ENCODE measurements around the gene P3H2. TPM values are rescaled to one million over a fixed set of nuclear protein-coding genes. Genes with fewer than 3 reads are reported as not detected.

Gene P3H2
- total and polyA plus RNA-seq, 2 of the 4 experiments (the other 2 are of a cell fraction), result 54.7 to 64.3 TPM

DNA sequence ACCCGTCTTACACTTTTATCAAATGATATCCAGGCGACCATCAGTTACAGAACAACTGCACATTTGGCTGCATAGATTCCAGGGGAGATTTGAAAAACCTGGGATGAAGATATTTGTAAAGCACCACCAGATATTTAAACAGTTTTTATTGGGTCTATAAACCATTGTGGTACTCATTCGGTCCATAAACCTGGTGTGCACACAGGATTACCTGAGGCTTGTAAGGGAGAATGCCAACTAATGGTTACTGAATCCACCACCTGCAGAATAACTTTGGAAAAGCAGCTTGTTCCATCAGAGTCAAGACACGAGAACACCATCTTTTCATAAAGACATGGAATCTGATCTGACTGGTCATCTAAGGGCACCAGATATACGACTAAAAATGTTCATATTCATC, 80.6 kb downstream of the P3H2 start:
- Histone ChIP-seq H3K9me3 (ENCODE audit: control insufficient read depth, insufficient read depth, low read length) (no peaks in the 10 kb centered on the region), H2AK5ac (ENCODE audit: low read depth, low read length) (no peak overlapping the region), H3K23ac (ENCODE audit: low read depth, low read length) (no peak overlapping the region), H2BK20ac (ENCODE audit: low read depth, low read length) (no peak overlapping the region), H3K27ac (ENCODE audit: insufficient read depth, low read length) (no peak overlapping the region), H2BK120ac (ENCODE audit: low read depth, low read length) (no peak overlapping the region), H3K4me2 (ENCODE audit: low read depth, low read length) (no peak overlapping the region), H3K9me1 (ENCODE audit: insufficient read depth, low read length) (peaks cover 3% of the 10 kb centered on the region; the same call in 1 of the 2 replicates), H4K8ac (ENCODE audit: low read depth in 2 of 2, low read length in 2 of 2) (no peak overlapping the region), H3K14ac (replicated peaks; ENCODE audit: low read depth, low read length) (no peak overlapping the region), H4K91ac (ENCODE audit: insufficient read depth, low read depth, low read length) (no peak overlapping the region), H2BK15ac (ENCODE audit: low read depth, low read length) (no peak overlapping the region), H3K4me3 (ENCODE audit: insufficient read depth, low read depth, low read length) (no peak overlapping the region), H3K79me1 (ENCODE audit: low read depth in 1 of 2, low read length in 2 of 2) (peaks cover 6 to 55% of the 10 kb centered on the region in 2 experiments; a peak in 2 of 4 replicates), H3K36me3 (ENCODE audit: control insufficient read depth, insufficient read depth, low read length) (no peaks in the 10 kb centered on the region), H3K56ac (ENCODE audit: extremely low read depth, insufficient read depth, low read length) (no peak overlapping the region), H4K5ac (ENCODE audit: low read depth, low read length) (no peak overlapping the region), H2AFZ (replicated peaks; ENCODE audit: low read length, poor library complexity) (no peak overlapping the region), H3K4me1 (ENCODE audit: control insufficient read depth, insufficient read depth, low read length) (peaks cover 8% of the 10 kb centered on the region), H2AK9ac (replicated peaks; ENCODE audit: low read depth, low read length, poor library complexity) (no peak overlapping the region), H4K20me1 (ENCODE audit: insufficient read depth, low read length) (peaks cover 3% of the 10 kb centered on the region; the same call in 1 of the 2 replicates), H2BK5ac (ENCODE audit: low read depth, low read length, poor library complexity, severe bottlenecking) (no peak overlapping the region), H3K4ac (ENCODE audit: low read depth, low read length) (no peak overlapping the region), H3K9ac (ENCODE audit: low read depth, low read length) (no peak overlapping the region), H3K18ac (ENCODE audit: low read depth, low read length) (no peak overlapping the region), H3K27me3 (ENCODE audit: control insufficient read depth, insufficient read depth, low read length) (no peaks in the 10 kb centered on the region)
- CTCF ChIA-PET, result no interaction called here
- intact Hi-C loops (cut with micrococcal nuclease) (no loop called here), dilution Hi-C loops (cut with HindIII; ENCODE audit: low sequenced_read_pairs, unreplicated experiment) (no loop called here), in situ Hi-C loops (cut with MboI; ENCODE audit: low sequenced_read_pairs) (no loop called here)
- POLR2A ChIA-PET (ENCODE audit: unreplicated experiment), result interaction anchor here (0.6 kb wide), 1 partner anchor 41 kb away, joined by 3 read pairs; no protein-coding TSS in a partner anchor
- no peak for ATAC-seq (ENCODE audit: low read depth)
- TF ChIP-seq, protein P1, sequence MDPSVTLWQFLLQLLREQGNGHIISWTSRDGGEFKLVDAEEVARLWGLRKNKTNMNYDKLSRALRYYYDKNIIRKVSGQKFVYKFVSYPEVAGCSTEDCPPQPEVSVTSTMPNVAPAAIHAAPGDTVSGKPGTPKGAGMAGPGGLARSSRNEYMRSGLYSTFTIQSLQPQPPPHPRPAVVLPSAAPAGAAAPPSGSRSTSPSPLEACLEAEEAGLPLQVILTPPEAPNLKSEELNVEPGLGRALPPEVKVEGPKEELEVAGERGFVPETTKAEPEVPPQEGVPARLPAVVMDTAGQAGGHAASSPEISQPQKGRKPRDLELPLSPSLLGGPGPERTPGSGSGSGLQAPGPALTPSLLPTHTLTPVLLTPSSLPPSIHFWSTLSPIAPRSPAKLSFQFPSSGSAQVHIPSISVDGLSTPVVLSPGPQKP (IDR thresholded peaks at IDR 0.05; ENCODE audit: borderline replicate concordance, low read depth, low read length), result no peak
- TF ChIP-seq BHLHE40 (IDR thresholded peaks at IDR 0.05; ENCODE audit: low read depth, low read length) (no peak), SMC3 (IDR thresholded peaks at IDR 0.05; ENCODE audit: low read depth, low read length) (no peak), MAZ (IDR thresholded peaks at IDR 0.05; ENCODE audit: borderline replicate concordance, low read depth, low read length) (no peak), RCOR1 (IDR thresholded peaks at IDR 0.05; ENCODE audit: insufficient replicate concordance, low read length) (no peak), POLR2A (IDR thresholded peaks at IDR 0.05; ENCODE audit: low read depth, low read length) (no peak), RAD21 (IDR thresholded peaks at IDR 0.05; ENCODE audit: low read length) (no peak), FOS (IDR thresholded peaks at IDR 0.05; ENCODE audit: low read depth, low read length) (no peak), MAFK (IDR thresholded peaks at IDR 0.05; ENCODE audit: low read depth, low read length) (no peak), CEBPB (IDR thresholded peaks at IDR 0.05; ENCODE audit: low read depth, low read length) (no peak), MXI1 (IDR thresholded peaks at IDR 0.05; ENCODE audit: borderline replicate concordance, low read depth, low read length) (no peak), RFX5 (IDR thresholded peaks at IDR 0.05; ENCODE audit: low read depth, low read length) (no peak), NFE2L2 (IDR thresholded peaks at IDR 0.05; ENCODE audit: low read depth, low read length) (no peak)
- TF ChIP-seq, protein P2, sequence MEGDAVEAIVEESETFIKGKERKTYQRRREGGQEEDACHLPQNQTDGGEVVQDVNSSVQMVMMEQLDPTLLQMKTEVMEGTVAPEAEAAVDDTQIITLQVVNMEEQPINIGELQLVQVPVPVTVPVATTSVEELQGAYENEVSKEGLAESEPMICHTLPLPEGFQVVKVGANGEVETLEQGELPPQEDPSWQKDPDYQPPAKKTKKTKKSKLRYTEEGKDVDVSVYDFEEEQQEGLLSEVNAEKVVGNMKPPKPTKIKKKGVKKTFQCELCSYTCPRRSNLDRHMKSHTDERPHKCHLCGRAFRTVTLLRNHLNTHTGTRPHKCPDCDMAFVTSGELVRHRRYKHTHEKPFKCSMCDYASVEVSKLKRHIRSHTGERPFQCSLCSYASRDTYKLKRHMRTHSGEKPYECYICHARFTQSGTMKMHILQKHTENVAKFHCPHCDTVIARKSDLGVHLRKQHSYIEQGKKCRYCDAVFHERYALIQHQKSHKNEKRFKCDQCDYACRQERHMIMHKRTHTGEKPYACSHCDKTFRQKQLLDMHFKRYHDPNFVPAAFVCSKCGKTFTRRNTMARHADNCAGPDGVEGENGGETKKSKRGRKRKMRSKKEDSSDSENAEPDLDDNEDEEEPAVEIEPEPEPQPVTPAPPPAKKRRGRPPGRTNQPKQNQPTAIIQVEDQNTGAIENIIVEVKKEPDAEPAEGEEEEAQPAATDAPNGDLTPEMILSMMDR (conservative IDR thresholded peaks at IDR 0.05; ENCODE audit: low read depth, low read length), result no peak
- TF ChIP-seq, protein P3, sequence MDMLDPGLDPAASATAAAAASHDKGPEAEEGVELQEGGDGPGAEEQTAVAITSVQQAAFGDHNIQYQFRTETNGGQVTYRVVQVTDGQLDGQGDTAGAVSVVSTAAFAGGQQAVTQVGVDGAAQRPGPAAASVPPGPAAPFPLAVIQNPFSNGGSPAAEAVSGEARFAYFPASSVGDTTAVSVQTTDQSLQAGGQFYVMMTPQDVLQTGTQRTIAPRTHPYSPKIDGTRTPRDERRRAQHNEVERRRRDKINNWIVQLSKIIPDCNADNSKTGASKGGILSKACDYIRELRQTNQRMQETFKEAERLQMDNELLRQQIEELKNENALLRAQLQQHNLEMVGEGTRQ (IDR thresholded peaks at IDR 0.05; ENCODE audit: low read depth, low read length), result no peak
- DNase-seq, result no peak
- WGBS, 2 experiments (ENCODE audit: extremely low coverage in 2 of 2, insufficient read length in 1 of 2), result no CpG with 5 or more reads among the region's 5 CpGs
- no TSS peak for BruUV-seq (replicated peaks)

Measured in IMR-90 (cell line).